ENCODE results near the gene C16orf95.

C16orf95 gene

GRCh38 chr16:87330646-87331045, 13.5 kb upstream of the C16orf95 start:
- no peak for DNase-seq

- DNase-seq = no peak
Measured at GRCh38 chr16:87330257-87330624, 13.0 kb upstream of the C16orf95 start.

GRCh38 chr16:87329436-87330256, 12.5 kb upstream of the C16orf95 start:
- DNase-seq = no peak

- no peak for DNase-seq
Measured at GRCh38 chr16:87328846-87329245, 11.7 kb upstream of the C16orf95 start.

- DNase-seq = no peak
Measured at GRCh38 chr16:87327798-87328495, 10.8 kb upstream of the C16orf95 start.

- no peak for DNase-seq
Measured at GRCh38 chr16:87326151-87326571, 9.0 kb upstream of the C16orf95 start.

GRCh38 chr16:87325423-87325858, 8.2 kb upstream of the C16orf95 start:
- DNase-seq = no peak

GRCh38 chr16:87324411-87325275, 7.5 kb upstream of the C16orf95 start:
- peak; percentile 23 to 33 for DNase-seq

GRCh38 chr16:87323727-87324410, 6.7 kb upstream of the C16orf95 start:
- DNase-seq = no peak

- DNase-seq = no peak
Measured at GRCh38 chr16:87322833-87323726, 5.9 kb upstream of the C16orf95 start.

GRCh38 chr16:87322360-87322759, 5.2 kb upstream of the C16orf95 start:
- no peak for DNase-seq

GRCh38 chr16:87321336-87322107, 4.3 kb upstream of the C16orf95 start:
- no peak for DNase-seq

- no peak for DNase-seq
Measured at GRCh38 chr16:87320510-87321227, 3.5 kb upstream of the C16orf95 start.

- DNase-seq = no peak
Measured at GRCh38 chr16:87319997-87320491, 2.9 kb upstream of the C16orf95 start.

- DNase-seq = no peak
Measured at GRCh38 chr16:87319011-87319410, 1.8 kb upstream of the C16orf95 start.

GRCh38 chr16:87317750-87318644, 805 bp upstream of the C16orf95 start:
- DNase-seq = peak in 1 of 2 experiments; percentile 55

GRCh38 chr16:87316450-87316922, 706 bp downstream of the C16orf95 start:
- no peak for DNase-seq

- DNase-seq = no peak
Measured at GRCh38 chr16:87314990-87315420, 2.2 kb downstream of the C16orf95 start.

- DNase-seq = no peak
Measured at GRCh38 chr16:87312008-87312407, 5.2 kb downstream of the C16orf95 start.
